BLaER1 treated with 17β-estradiol and CSF1 and Interleukin-3, amounts not matched to agents 10 nM and 100 nM (cell line): ENCODE data around the gene NKX1-1.

Experiments
- H3K27ac ChIP-seq, 11 experiments: shearing (Covaris generic); formaldehyde crosslinking; 2 replicates each; pipeline ENCODE4 v1.8.1; 2022
- H3K27me3 ChIP-seq, 11 experiments: shearing (Covaris generic); formaldehyde crosslinking; 2 replicates each; pipeline ENCODE4 v1.8.1; 2022
- H3K36me3 ChIP-seq, 11 experiments: shearing (Covaris generic); formaldehyde crosslinking; 2 replicates each; pipeline ENCODE4 v1.8.1; 2022
- H3K4me1 ChIP-seq, 10 experiments: shearing (Covaris generic); formaldehyde crosslinking; 2 replicates each; pipeline ENCODE4 v1.8.1; 2022
- H3K4me2 ChIP-seq, 11 experiments: shearing (Covaris generic); formaldehyde crosslinking; 2 replicates each; pipeline ENCODE4 v1.8.1; 2022
- H3K4me3 ChIP-seq, 10 experiments: shearing (Covaris generic); formaldehyde crosslinking; 2 replicates each; pipeline ENCODE4 v1.8.1; 2022
- H3K9ac ChIP-seq, 11 experiments: shearing (Covaris generic); formaldehyde crosslinking; 2 replicates each; pipeline ENCODE4 v1.8.1; 2022
- H3K9me3 ChIP-seq, 11 experiments: shearing (Covaris generic); formaldehyde crosslinking; replicated peaks in 1 of 11; 2 replicates each; pipeline ENCODE4 v1.8.1; 2022
- H4K20me1 ChIP-seq, 11 experiments: shearing (Covaris generic); formaldehyde crosslinking; 2 replicates each; pipeline ENCODE4 v1.8.1; 2022
- Cebpa-rat ChIP-seq, 11 experiments: shearing (Covaris generic); IDR thresholded peaks; 2 replicates each; pipeline ENCODE4 v1.8.1; 2022

Gene NKX1-1

GRCh38 chr4:1378559-1379231, 27.5 kb downstream of the NKX1-1 start:
- Histone ChIP-seq H3K9ac (no peak overlapping the region; a peak in 1 of 22 replicates), H3K4me2 (peak overlapping the region in 10 of 11 experiments; percentile 1 to 86 (median 75); a peak in 19 of 22 replicates), H4K20me1 (peaks cover 0 to 55% (median 13%) of the 10 kb centered on the region in 11 experiments; a peak in 12 of 22 replicates), H3K4me1 (peaks cover 0 to 45% (median 36%) of the 10 kb centered on the region in 10 experiments; a peak in 17 of 20 replicates), H3K9me3 (peaks cover 0 to 6% (median under 1%) of the 10 kb centered on the region in 11 experiments; a peak in 3 of 22 replicates), H3K27ac (no peak overlapping the region), H3K36me3 (peaks cover 0 to 33% (median 0%) of the 10 kb centered on the region in 11 experiments; a peak in 6 of 22 replicates), H3K27me3 (peaks cover 0 to 27% (median 0%) of the 10 kb centered on the region in 11 experiments; a peak in 7 of 22 replicates), H3K4me3 (no peak overlapping the region)
- no peak for TF ChIP-seq Cebpa-rat (IDR thresholded peaks at IDR 0.05)

GRCh38 chr4:1377606-1378261, 28.5 kb downstream of the NKX1-1 start:
- peaks cover 0 to 41% (median 36%) of the 10 kb centered on the region in 10 experiments; a peak in 17 of 20 replicates for H3K4me1 ChIP-seq
- H3K27ac ChIP-seq, result no peak overlapping the region
- no peak overlapping the region for H3K9ac ChIP-seq
- TF ChIP-seq Cebpa-rat (IDR thresholded peaks at IDR 0.05), result no peak
- no peak overlapping the region for H3K4me3 ChIP-seq
- H3K27me3 ChIP-seq, result peaks cover 0 to 27% (median 0%) of the 10 kb centered on the region in 11 experiments; a peak in 7 of 22 replicates
- H4K20me1 ChIP-seq, result peaks cover 0 to 51% (median 13%) of the 10 kb centered on the region in 11 experiments; a peak in 12 of 22 replicates
- peak overlapping the region in 9 of 11 experiments; percentile 43 to 86 (median 78); a peak in 17 of 22 replicates for H3K4me2 ChIP-seq
- peaks cover 2 to 14% (median 10%) of the 10 kb centered on the region in 11 experiments; a peak in 17 of 22 replicates for H3K9me3 ChIP-seq
- peaks cover 0 to 41% (median 0%) of the 10 kb centered on the region in 11 experiments; a peak in 9 of 22 replicates for H3K36me3 ChIP-seq

GRCh38 chr4:1376841-1377605, 29.2 kb downstream of the NKX1-1 start:
- Histone ChIP-seq H3K4me1 (peaks cover 0 to 40% (median 36%) of the 10 kb centered on the region in 10 experiments; a peak in 17 of 20 replicates), H3K4me2 (peak overlapping the region in 9 of 11 experiments; percentile 24 to 86 (median 78); a peak in 17 of 22 replicates), H3K27me3 (peaks cover 0 to 27% (median 0%) of the 10 kb centered on the region in 11 experiments; a peak in 7 of 22 replicates), H3K27ac (no peak overlapping the region), H4K20me1 (peaks cover 0 to 51% (median 13%) of the 10 kb centered on the region in 11 experiments; a peak in 12 of 22 replicates), H3K36me3 (peaks cover 0 to 49% (median 0%) of the 10 kb centered on the region in 11 experiments; a peak in 9 of 22 replicates), H3K4me3 (no peak overlapping the region), H3K9me3 (peaks cover 7 to 19% (median 17%) of the 10 kb centered on the region in 11 experiments; a peak in 17 of 22 replicates), H3K9ac (peak overlapping the region in 7 of 11 experiments; percentile 5 to 62 (median 39); a peak in 6 of 22 replicates)
- TF ChIP-seq Cebpa-rat (IDR thresholded peaks at IDR 0.05), result no peak

- H3K9me3 ChIP-seq, result peaks cover 7 to 21% (median 17%) of the 10 kb centered on the region in 11 experiments; a peak in 17 of 22 replicates
- H3K4me1 ChIP-seq, result peaks cover 0 to 40% (median 36%) of the 10 kb centered on the region in 10 experiments; a peak in 17 of 20 replicates
- H3K4me3 ChIP-seq, result no peak overlapping the region
- peak overlapping the region in 9 of 11 experiments; percentile 5 to 62 (median 39); a peak in 11 of 22 replicates for H3K9ac ChIP-seq
- peaks cover 0 to 55% (median 0%) of the 10 kb centered on the region in 11 experiments; a peak in 9 of 22 replicates for H3K36me3 ChIP-seq
- peaks cover 0 to 27% (median 0%) of the 10 kb centered on the region in 11 experiments; a peak in 7 of 22 replicates for H3K27me3 ChIP-seq
- TF ChIP-seq Cebpa-rat (IDR thresholded peaks at IDR 0.05), result no peak
- peaks cover 0 to 51% (median 13%) of the 10 kb centered on the region in 11 experiments; a peak in 12 of 22 replicates for H4K20me1 ChIP-seq
- H3K4me2 ChIP-seq, result peak overlapping the region in 9 of 11 experiments; percentile 24 to 86 (median 78); a peak in 17 of 22 replicates
- H3K27ac ChIP-seq, result no peak overlapping the region
Measured at GRCh38 chr4:1376391-1376840, 29.8 kb downstream of the NKX1-1 start.

GRCh38 chr4:1375761-1376322, 30.4 kb downstream of the NKX1-1 start:
- Histone ChIP-seq H3K9ac (peak overlapping the region in 9 of 11 experiments; percentile 5 to 62 (median 39); a peak in 9 of 22 replicates), H3K4me1 (peaks cover 0 to 40% (median 36%) of the 10 kb centered on the region in 10 experiments; a peak in 17 of 20 replicates), H3K27me3 (peaks cover 0 to 27% (median 0%) of the 10 kb centered on the region in 11 experiments; a peak in 7 of 22 replicates), H3K27ac (no peak overlapping the region), H3K4me3 (no peak overlapping the region), H3K36me3 (peaks cover 0 to 60% (median 0%) of the 10 kb centered on the region in 11 experiments; a peak in 9 of 22 replicates), H3K9me3 (peaks cover 7 to 21% (median 17%) of the 10 kb centered on the region in 11 experiments; a peak in 17 of 22 replicates), H4K20me1 (peaks cover 0 to 51% (median 13%) of the 10 kb centered on the region in 11 experiments; a peak in 12 of 22 replicates), H3K4me2 (peak overlapping the region in 9 of 11 experiments; percentile 24 to 86 (median 78); a peak in 16 of 22 replicates)
- no peak for TF ChIP-seq Cebpa-rat (IDR thresholded peaks at IDR 0.05)

- TF ChIP-seq Cebpa-rat (IDR thresholded peaks at IDR 0.05), result no peak
- peaks cover 0 to 57% (median 13%) of the 10 kb centered on the region in 11 experiments; a peak in 12 of 22 replicates for H4K20me1 ChIP-seq
- H3K36me3 ChIP-seq, result peaks cover 0 to 64% (median 0%) of the 10 kb centered on the region in 11 experiments; a peak in 9 of 22 replicates
- peaks cover 0 to 27% (median 0%) of the 10 kb centered on the region in 11 experiments; a peak in 7 of 22 replicates for H3K27me3 ChIP-seq
- H3K4me3 ChIP-seq, result no peak overlapping the region
- peaks cover 0 to 40% (median 36%) of the 10 kb centered on the region in 10 experiments; a peak in 17 of 20 replicates for H3K4me1 ChIP-seq
- H3K9me3 ChIP-seq, result peaks cover 7 to 21% (median 17%) of the 10 kb centered on the region in 11 experiments; a peak in 17 of 22 replicates
- H3K27ac ChIP-seq, result no peak overlapping the region
- H3K4me2 ChIP-seq, result peak overlapping the region in 4 of 11 experiments; percentile 72 to 86 (median 82); a peak in 3 of 22 replicates
- H3K9ac ChIP-seq, result peak overlapping the region in 1 of 11 experiments; percentile 47; a peak in 2 of 22 replicates
Measured at GRCh38 chr4:1375051-1375721, 31.1 kb downstream of the NKX1-1 start.

GRCh38 chr4:1374706-1375045, 31.6 kb downstream of the NKX1-1 start:
- Histone ChIP-seq H3K9me3 (peaks cover 7 to 21% (median 17%) of the 10 kb centered on the region in 11 experiments; a peak in 17 of 22 replicates), H3K27ac (no peak overlapping the region), H3K27me3 (peaks cover 0 to 27% (median 0%) of the 10 kb centered on the region in 11 experiments; a peak in 7 of 22 replicates), H3K36me3 (peaks cover 0 to 64% (median 0%) of the 10 kb centered on the region in 11 experiments; a peak in 9 of 22 replicates), H4K20me1 (peaks cover 0 to 57% (median 13%) of the 10 kb centered on the region in 11 experiments; a peak in 12 of 22 replicates), H3K4me1 (peaks cover 0 to 40% (median 36%) of the 10 kb centered on the region in 10 experiments; a peak in 17 of 20 replicates), H3K9ac (no peak overlapping the region), H3K4me2 (no peak overlapping the region), H3K4me3 (no peak overlapping the region)
- no peak for TF ChIP-seq Cebpa-rat (IDR thresholded peaks at IDR 0.05)
